ENCODE data around the gene PDP2. TPM values are rescaled to one million over a fixed set of nuclear protein-coding genes. Genes with fewer than 3 reads are reported as not detected.

The PDP2 gene
- total and polyA plus RNA-seq, 2 donors from 2014 or later = 5.1 to 9.2 TPM

DNA sequence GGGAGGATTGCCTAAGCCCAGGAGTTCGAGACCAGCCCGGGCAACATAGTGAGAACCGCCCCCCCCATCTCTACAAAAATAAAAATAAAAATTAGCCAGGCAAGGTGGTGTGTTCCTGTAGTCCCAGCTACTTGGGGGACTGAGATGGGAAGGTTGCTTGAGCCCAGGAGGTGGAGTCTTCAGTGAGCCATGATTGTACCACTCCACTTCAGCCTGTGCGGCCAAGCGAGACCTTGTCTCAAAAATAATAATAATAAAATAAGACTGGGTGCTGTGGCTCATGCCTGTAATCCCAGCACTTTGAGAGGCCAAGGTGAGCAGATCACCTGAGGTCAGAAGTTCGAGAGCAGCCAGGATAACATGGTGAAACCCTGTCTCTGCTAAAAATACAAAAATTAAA, 11.5 kb downstream of the PDP2 start:
- Histone ChIP-seq H3K9me3 (ENCODE audit: control insufficient read depth in 2 of 3, insufficient read depth in 1 of 3, low read length in 3 of 3) (no peaks in the 10 kb centered on the region), H3K4me3 (ENCODE audit: low read length in 3 of 3) (no peak overlapping the region), H3K27me3 (ENCODE audit: control insufficient read depth, insufficient read depth, low read length) (no peaks in the 10 kb centered on the region), H3K9ac (ENCODE audit: low read length in 3 of 3) (no peak overlapping the region), H3K27ac (ENCODE audit: low read depth in 2 of 2, low read length in 2 of 2) (no peak overlapping the region), H3K4me1 (ENCODE audit: control insufficient read depth in 2 of 3, insufficient read depth in 2 of 3, low read depth in 1 of 3, low read length in 3 of 3) (peaks cover 0 to 14% (median 11%) of the 10 kb centered on the region in 3 donors), H3K36me3 (ENCODE audit: control insufficient read depth in 2 of 3, insufficient read depth in 3 of 3, low read length in 3 of 3) (peaks cover 0 to under 1% (median 0%) of the 10 kb centered on the region in 3 donors)
- intact Hi-C loops (cut with DNase I) = no loop called here
- TF ChIP-seq, protein P1, sequence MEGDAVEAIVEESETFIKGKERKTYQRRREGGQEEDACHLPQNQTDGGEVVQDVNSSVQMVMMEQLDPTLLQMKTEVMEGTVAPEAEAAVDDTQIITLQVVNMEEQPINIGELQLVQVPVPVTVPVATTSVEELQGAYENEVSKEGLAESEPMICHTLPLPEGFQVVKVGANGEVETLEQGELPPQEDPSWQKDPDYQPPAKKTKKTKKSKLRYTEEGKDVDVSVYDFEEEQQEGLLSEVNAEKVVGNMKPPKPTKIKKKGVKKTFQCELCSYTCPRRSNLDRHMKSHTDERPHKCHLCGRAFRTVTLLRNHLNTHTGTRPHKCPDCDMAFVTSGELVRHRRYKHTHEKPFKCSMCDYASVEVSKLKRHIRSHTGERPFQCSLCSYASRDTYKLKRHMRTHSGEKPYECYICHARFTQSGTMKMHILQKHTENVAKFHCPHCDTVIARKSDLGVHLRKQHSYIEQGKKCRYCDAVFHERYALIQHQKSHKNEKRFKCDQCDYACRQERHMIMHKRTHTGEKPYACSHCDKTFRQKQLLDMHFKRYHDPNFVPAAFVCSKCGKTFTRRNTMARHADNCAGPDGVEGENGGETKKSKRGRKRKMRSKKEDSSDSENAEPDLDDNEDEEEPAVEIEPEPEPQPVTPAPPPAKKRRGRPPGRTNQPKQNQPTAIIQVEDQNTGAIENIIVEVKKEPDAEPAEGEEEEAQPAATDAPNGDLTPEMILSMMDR (IDR thresholded peaks at IDR 0.05; ENCODE audit: borderline replicate concordance, extremely low read depth, insufficient read depth) = no peak
- peak in 1 of 5 donors; percentile 22 for DNase-seq
- no peak for FAIRE-seq

DNA sequence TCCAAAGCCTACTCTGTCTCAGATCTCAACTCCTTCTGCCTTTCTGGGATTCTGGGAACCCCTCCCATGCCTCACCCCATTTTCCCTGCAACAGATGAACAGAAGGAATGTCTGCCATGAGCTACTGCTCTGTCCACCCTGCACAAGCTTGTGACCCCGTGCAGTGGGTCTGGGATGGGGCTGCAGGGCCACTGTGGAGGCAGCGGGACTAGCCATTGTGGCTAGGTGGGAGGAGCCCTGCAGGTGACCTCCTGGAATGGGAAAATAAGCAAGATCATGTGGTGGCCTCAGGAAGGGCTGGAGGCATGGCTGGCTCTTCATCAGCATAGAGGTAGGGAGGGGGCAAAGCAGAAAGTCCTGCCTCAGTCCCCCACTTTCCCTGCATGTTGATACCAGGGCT, 13.7 kb downstream of the PDP2 start:
- TF ChIP-seq, protein P1 (IDR thresholded peaks at IDR 0.05; ENCODE audit: borderline replicate concordance, extremely low read depth, insufficient read depth) = no peak
- no peak for FAIRE-seq
- Histone ChIP-seq H3K9me3 (ENCODE audit: control insufficient read depth in 2 of 3, insufficient read depth in 1 of 3, low read length in 3 of 3) (no peaks in the 10 kb centered on the region), H3K9ac (ENCODE audit: low read length in 3 of 3) (no peak overlapping the region), H3K27ac (ENCODE audit: low read depth in 2 of 2, low read length in 2 of 2) (no peak overlapping the region), H3K4me3 (ENCODE audit: low read length in 3 of 3) (no peak overlapping the region), H3K4me1 (ENCODE audit: control insufficient read depth in 2 of 3, insufficient read depth in 2 of 3, low read depth in 1 of 3, low read length in 3 of 3) (peaks cover 0 to 15% (median 14%) of the 10 kb centered on the region in 3 donors), H3K36me3 (ENCODE audit: control insufficient read depth in 2 of 3, insufficient read depth in 3 of 3, low read length in 3 of 3) (no peaks in the 10 kb centered on the region), H3K27me3 (ENCODE audit: control insufficient read depth, insufficient read depth, low read length) (no peaks in the 10 kb centered on the region)
- intact Hi-C loops (cut with DNase I) = no loop called here
- peak in 1 of 5 donors; percentile 53 for DNase-seq

DNA sequence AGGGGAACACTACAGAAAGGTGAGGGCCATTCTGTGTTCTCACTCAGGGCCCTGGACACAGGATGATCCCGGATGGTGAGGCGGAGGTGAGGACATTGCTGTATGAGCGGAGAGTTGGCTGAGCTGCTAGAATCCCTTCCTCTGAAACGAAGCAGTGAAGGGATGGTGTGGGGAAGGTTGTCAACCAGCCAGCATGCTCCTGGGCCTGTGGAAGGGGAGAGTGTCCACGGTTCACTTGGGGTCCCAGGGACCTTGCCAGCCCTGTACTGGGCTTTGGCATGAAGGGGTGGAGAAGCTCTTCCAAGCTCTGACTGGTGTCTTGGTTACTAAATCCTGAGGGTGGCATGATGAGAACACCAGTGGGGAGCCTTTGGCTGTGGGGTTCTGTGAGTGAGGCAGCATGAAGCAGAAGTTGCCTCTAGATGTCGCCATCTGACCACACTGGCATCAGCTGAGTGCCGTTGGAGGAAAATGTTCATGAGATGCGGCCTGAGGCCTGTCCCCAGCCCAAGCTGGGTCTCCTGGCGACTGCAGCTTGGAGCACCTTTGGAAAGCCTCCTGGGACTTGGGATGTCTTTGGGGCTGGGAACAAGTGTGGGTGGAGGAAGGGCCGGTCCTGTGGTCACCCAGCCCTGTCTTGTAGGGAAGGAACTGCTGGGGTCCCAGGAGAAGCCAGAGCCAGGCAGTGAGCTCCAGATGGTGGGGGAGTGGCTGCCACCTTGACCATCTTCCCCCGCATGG, 14.8 kb downstream of the PDP2 start:
- DNase-seq (peak; percentile 74 to 90 (median 80)), FAIRE-seq (no peak)
- Histone ChIP-seq H3K4me1 (ENCODE audit: control insufficient read depth in 2 of 3, insufficient read depth in 2 of 3, low read depth in 1 of 3, low read length in 3 of 3) (peaks cover 0 to 23% (median 19%) of the 10 kb centered on the region in 3 donors), H3K9me3 (ENCODE audit: control insufficient read depth in 2 of 3, insufficient read depth in 1 of 3, low read length in 3 of 3) (no peaks in the 10 kb centered on the region), H3K27me3 (ENCODE audit: control insufficient read depth, insufficient read depth, low read length) (no peaks in the 10 kb centered on the region), H3K36me3 (ENCODE audit: control insufficient read depth in 2 of 3, insufficient read depth in 3 of 3, low read length in 3 of 3) (no peaks in the 10 kb centered on the region), H3K27ac (ENCODE audit: low read depth in 2 of 2, low read length in 2 of 2) (no peak overlapping the region), H3K9ac (ENCODE audit: low read length in 3 of 3) (no peak overlapping the region), H3K4me3 (ENCODE audit: low read length in 3 of 3) (no peak overlapping the region)
- intact Hi-C loops (cut with DNase I) = no loop called here
- TF ChIP-seq, protein P1 (IDR thresholded peaks at IDR 0.05; ENCODE audit: borderline replicate concordance, extremely low read depth, insufficient read depth) = peak; percentile 94

Measured in kidney (tissue), 14 donors.